Ovary (tissue), 9 donors: ENCODE measurements around the gene OXTR. TPM values are rescaled to one million over a fixed set of nuclear protein-coding genes. Genes with fewer than 3 reads are reported as not detected.

Experiments used
- DNase-seq, 5 donors: peaks; one replicate each; pipeline ENCODE4 v3.0.0-alpha.2; 2019 to 2020
- H3K27ac ChIP-seq, 2 donors: fragments of 200-600 bp; one replicate each; pipeline versions ENCODE4 v1.5.1 to v1.8.0; 2019 to 2022
- H3K27me3 ChIP-seq: fragments of 200-600 bp; one replicate; pipeline ENCODE4 v1.8.0; 2022
- H3K36me3 ChIP-seq: fragments of 200-600 bp; sonication (generic); one replicate; pipeline ENCODE4 v1.5.1; 2019
- H3K4me1 ChIP-seq: one replicate; pipeline ENCODE4 v1.8.1; 2013; ENCODE audit warnings: mild to moderate bottlenecking, moderate library complexity; ENCODE audit not compliant: insufficient read depth
- H3K4me3 ChIP-seq: fragments of 200-600 bp; sonication (generic); one replicate; pipeline ENCODE4 v1.5.1; 2017
- H3K9me3 ChIP-seq, 2 donors: fragments of 200-600 bp in 1 of 2; sonication (generic) in 1 of 2; one replicate each; pipeline versions ENCODE4 v1.5.1 to v1.8.1; 2013 to 2019; ENCODE audit warnings: mild to moderate bottlenecking in 1 of 2, moderate library complexity in 1 of 2
- CTCF ChIP-seq, 3 donors: fragments of 450-650 bp in 2 of 3; fragments of 200-600 bp in 1 of 3; IDR thresholded peaks; one replicate each; pipeline versions ENCODE4 v1.5.1 to v1.8.0; 2016 to 2022; ENCODE audit warnings: antibody characterized with exemption in 3 of 3, mild to moderate bottlenecking in 1 of 3
- EP300 ChIP-seq: sonication (generic); formaldehyde crosslinking; IDR thresholded peaks from one replicate; pipeline ENCODE4 v1.6.1; 2017; ENCODE audit warnings: antibody characterized with exemption
- POLR2A ChIP-seq: fragments of 450-650 bp; IDR thresholded peaks from one replicate; pipeline ENCODE4 v1.6.1; 2017; ENCODE audit warnings: antibody characterized with exemption, mild to moderate bottlenecking, moderate library complexity
- WGBS, 3 donors: extraction: QIAGEN DNeasy Blood & Tissue Kit in 1 of 3; methylation state at CpG; one replicate each; pipeline versions ENCODE4 v1.1.5 to v1.1.7; 2013 to 2017; 5-methylcytosine and 5-hydroxymethylcytosine counted together
- intact Hi-C, 4 donors: fragments of 100-400 bp; cut with DNase I; formaldehyde crosslinking; loops; one replicate each; pipeline versions ENCODE4 v1.11.0 to v1.15.1; 2022 to 2023
- polyA plus RNA-seq, 2 donors: library from polyadenylated mRNA; stranded (reverse); fragments of 200-250 nt in 1 of 2; fragments of 350-450 nt in 1 of 2; fragmentation: Illumina TruSeq in 1 of 2; extraction: RNeasy Lipid Tissue Mini Kit (QIAGEN cat#74804) in 1 of 2; gene quantifications; one replicate each; pipeline ENCODE4 v1.2.3, GENCODE V29; 2013 to 2014
- total RNA-seq, 7 donors: library from RNA; depleted of rRNA in 2 of 7; stranded (reverse); fragments of >200 nt in 2 of 7; fragmentation: NEBNext Ultra II Directional in 3 of 7; extraction: Animal tissue kit (Norgen Biotek cat#: 25700) in 3 of 7; gene quantifications; one replicate each; pipeline versions ENCODE4 v1.1.0 to v1.2.4, GENCODE V29; 2016 to 2023
- donor health status: DM: no; HTN: no; CAD: no; lungs with moderate emphysema.
- donor health status: DM: no; HTN: no; CAD: no.
- donor health status: Bipolar disorder and iron deficiency.
- donor health status: DM: yes; HTN: yes; CAD: no.
- donor health status: DM: no; HTN: no; CAD: no.
- donor health status: DM: yes; HTN: yes; CAD: no.

The OXTR gene
- total and polyA plus RNA-seq, 9 donors, result 0.27 to 14.9 (median 2.8) TPM

GRCh38 chr3:8767667-8768363, 1.6 kb downstream of the OXTR start:
- Histone ChIP-seq H3K4me3 (no peak overlapping the region), H3K4me1 (peaks cover 11% of the 10 kb centered on the region), H3K27me3 (no peaks in the 10 kb centered on the region), H3K27ac (no peak overlapping the region), H3K9me3 (no peaks in the 10 kb centered on the region), H3K36me3 (no peaks in the 10 kb centered on the region)
- TF ChIP-seq CTCF (IDR thresholded peaks at IDR 0.05), result no peak
- TF ChIP-seq POLR2A, result no peak
- no peak for TF ChIP-seq EP300
- 1 to 4% (median 1%) methylated on average over 45 to 74 of the region's 74 CpGs for WGBS, 3 donors
- DNase-seq, result peak in 1 of 5 donors; percentile 38
- intact Hi-C loops, result loop anchor here in 2 of 4 donors (10.0 kb wide), 1 partner anchor 103 kb away; no protein-coding TSS in a partner anchor

- TF ChIP-seq POLR2A, result no peak
- TF ChIP-seq CTCF (IDR thresholded peaks at IDR 0.05), result no peak
- no peak for TF ChIP-seq EP300
- H3K4me3 ChIP-seq, result no peak overlapping the region
- 24 to 44% (median 39%) methylated on average over 35 to 37 of the region's 37 CpGs for WGBS, 3 donors
- H3K9me3 ChIP-seq, result no peaks in the 10 kb centered on the region
- intact Hi-C loops, result loop anchor here in 2 of 4 donors (10.0 kb wide), 1 partner anchor 102 kb away; no protein-coding TSS in a partner anchor
- peaks cover 11% of the 10 kb centered on the region for H3K4me1 ChIP-seq
- no peaks in the 10 kb centered on the region for H3K27me3 ChIP-seq
- no peak for DNase-seq
- H3K27ac ChIP-seq, result no peak overlapping the region
- H3K36me3 ChIP-seq, result no peaks in the 10 kb centered on the region
These were observed 2.2 kb downstream of the OXTR start for GRCh38 chr3:8767256-8767666.

DNA sequence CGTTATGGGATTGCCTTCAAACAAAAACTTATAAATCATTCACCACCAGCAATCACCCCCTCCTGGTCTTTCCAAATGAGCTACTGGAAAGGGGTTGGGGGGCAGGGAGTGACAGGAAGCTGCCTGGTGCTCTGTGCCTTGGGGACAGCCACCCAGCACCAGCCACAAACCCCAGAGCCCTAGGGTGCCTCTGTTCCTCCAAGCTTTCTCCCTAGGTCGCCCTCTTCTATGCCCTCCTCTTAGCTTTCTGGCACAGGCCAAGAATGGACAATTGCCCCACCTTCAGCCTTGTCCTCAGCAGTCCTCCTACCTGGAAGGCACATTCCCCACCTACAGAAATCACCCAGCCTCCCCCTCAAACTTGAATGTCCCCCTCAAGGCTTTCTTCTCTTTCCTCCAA, 3.3 kb downstream of the OXTR start:
- DNase-seq, result no peak
- Histone ChIP-seq H3K27ac (no peak overlapping the region), H3K4me3 (no peak overlapping the region)

DNA sequence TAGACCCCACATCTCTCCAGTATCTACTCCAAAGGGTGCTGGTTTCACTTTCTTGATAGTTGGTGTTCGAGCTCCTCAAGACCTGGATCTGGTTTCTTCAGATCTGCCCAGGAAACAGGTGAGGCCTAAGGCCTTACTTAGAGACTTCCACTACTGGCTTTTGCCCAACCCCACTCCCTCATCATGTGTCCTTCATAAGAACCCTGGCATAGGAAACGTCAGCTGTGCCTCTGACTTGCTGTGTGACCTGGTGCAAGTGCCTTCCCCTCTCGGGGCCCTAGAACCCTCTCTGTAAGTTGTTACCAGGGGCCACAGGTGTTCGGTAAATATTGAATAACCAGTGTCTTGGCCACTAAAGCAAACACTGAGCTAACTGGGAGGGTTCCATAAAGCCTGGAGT, 3.9 kb downstream of the OXTR start:
- Histone ChIP-seq H3K4me1 (peaks cover 11% of the 10 kb centered on the region), H3K27me3 (no peaks in the 10 kb centered on the region), H3K9me3 (no peaks in the 10 kb centered on the region), H3K4me3 (no peak overlapping the region), H3K27ac (no peak overlapping the region), H3K36me3 (no peaks in the 10 kb centered on the region)
- DNase-seq, result no peak
- no peak for TF ChIP-seq POLR2A
- intact Hi-C loops, result loop anchor here in 2 of 4 donors (10.0 kb wide), 1 partner anchor 101 kb away; no protein-coding TSS in a partner anchor
- 77 to 85% (median 83%) methylated on average over 4 of the region's 4 CpGs for WGBS, 3 donors

More for the DNA sequence above, 3.3 kb downstream of the OXTR start:
- Histone ChIP-seq H3K27me3 (no peaks in the 10 kb centered on the region), H3K36me3 (no peaks in the 10 kb centered on the region), H3K9me3 (no peaks in the 10 kb centered on the region), H3K4me1 (peaks cover 11% of the 10 kb centered on the region)
- intact Hi-C loops, result loop anchor here in 2 of 4 donors (10.0 kb wide), 1 partner anchor 101 kb away; no protein-coding TSS in a partner anchor
- 90 to 94% (median 91%) methylated on average over 2 of the region's 2 CpGs for WGBS, 3 donors
- TF ChIP-seq EP300 (no peak), POLR2A (no peak), CTCF (IDR thresholded peaks at IDR 0.05) (no peak)

GRCh38 chr3:8764528-8764927, 4.9 kb downstream of the OXTR start:
- Histone ChIP-seq H3K4me1 (peaks cover 11% of the 10 kb centered on the region), H3K9me3 (no peaks in the 10 kb centered on the region), H3K4me3 (no peak overlapping the region), H3K27ac (no peak overlapping the region), H3K36me3 (no peaks in the 10 kb centered on the region), H3K27me3 (no peaks in the 10 kb centered on the region)
- intact Hi-C loops, result loop anchor here in 2 of 4 donors (10.0 kb wide), 1 partner anchor 100 kb away; no protein-coding TSS in a partner anchor
- TF ChIP-seq CTCF (IDR thresholded peaks at IDR 0.05), result no peak
- no peak for TF ChIP-seq EP300
- TF ChIP-seq POLR2A, result no peak
- no peak for DNase-seq
- WGBS, 3 donors, result 92 to 94% (median 93%) methylated on average over 6 of the region's 6 CpGs
